PC-3 (cell line): ENCODE data around the gene ANO4. TPM values are rescaled to one million over a fixed set of nuclear protein-coding genes. Genes with fewer than 3 reads are reported as not detected.

Experiments used
- ATAC-seq: fragments of 200-7000 bp; cut with Tn5 transposase; 2 replicates; pipeline ENCODE4 v1.9.1; 2020; ENCODE audit warnings: mild to moderate bottlenecking, moderate library complexity
- BruUV-seq: library from RNA; stranded (reverse); fragments of 400-500 nt; replicated peaks from 2 replicates; lab custom pipeline; 2021; lab: Mats Ljungman, UMichigan
- CTCF ChIA-PET: fragments of 300-600 bp; sonication (Branson Sonifier 250); formaldehyde crosslinking; loops from one replicate; lab custom pipeline; 2022; ENCODE audit warnings: antibody characterized with exemption; lab: Charles Lee
- POLR2A ChIA-PET: fragments of 300-600 bp; sonication (Branson Sonifier 250); formaldehyde crosslinking; loops from one replicate; lab custom pipeline; 2022; ENCODE audit warnings: antibody characterized with exemption; ENCODE audit not compliant: unreplicated experiment; lab: Charles Lee
- DNase-seq: peaks from one replicate; pipeline ENCODE4 v3.0.0-alpha.2; 2015
- H2AFZ ChIP-seq: fragments of 300-600 bp; sonication (generic); 2 replicates; pipeline ENCODE4 v1.6.0; 2016; ENCODE audit warnings: antibody characterized with exemption, low read length
- H3F3A ChIP-seq: fragments of 300-600 bp; sonication (generic); one replicate; pipeline ENCODE4 v1.6.0; 2017; ENCODE audit warnings: antibody characterized with exemption, low read length, control low read depth, mild to moderate bottlenecking; ENCODE audit not compliant: unreplicated experiment
- H3K27ac ChIP-seq: fragments of 300-600 bp; sonication (generic); 2 replicates; pipeline ENCODE4 v1.5.1; 2016; ENCODE audit warnings: mild to moderate bottlenecking, low read length
- H3K27me3 ChIP-seq: fragments of 300-600 bp; sonication (generic); 2 replicates; pipeline ENCODE4 v1.6.1; 2016; ENCODE audit warnings: low read length, mixed read lengths
- H3K36me3 ChIP-seq: fragments of 300-600 bp; sonication (generic); 2 replicates; pipeline ENCODE4 v1.6.1; 2016; ENCODE audit warnings: low read depth, mixed run types, low read length, mixed read lengths
- H3K4me1 ChIP-seq: fragments of 300-600 bp; sonication (generic); 2 replicates; pipeline ENCODE4 v1.5.1; 2016; ENCODE audit warnings: low read length; ENCODE audit not compliant: insufficient read depth
- H3K4me2 ChIP-seq: fragments of 300-600 bp; sonication (generic); 2 replicates; pipeline ENCODE4 v1.6.0; 2016; ENCODE audit warnings: low read length
- H3K4me3 ChIP-seq: fragments of 300-600 bp; sonication (generic); 2 replicates; pipeline ENCODE4 v1.5.1; 2016; ENCODE audit warnings: mild to moderate bottlenecking, low read length, mixed read lengths
- H3K79me2 ChIP-seq: fragments of 300-600 bp; sonication (generic); 2 replicates; pipeline ENCODE4 v1.6.1; 2017; ENCODE audit warnings: low read length, mixed read lengths
- H3K9ac ChIP-seq: fragments of 300-600 bp; sonication (generic); 2 replicates; pipeline ENCODE4 v1.6.0; 2016; ENCODE audit warnings: mild to moderate bottlenecking, low read length
- H3K9me2 ChIP-seq: fragments of 300-600 bp; sonication (generic); replicated peaks from 2 replicates; pipeline ENCODE4 v1.6.1; 2016; ENCODE audit warnings: mixed run types, low read length, mixed read lengths
- H3K9me3 ChIP-seq: fragments of 300-600 bp; sonication (generic); 2 replicates; pipeline ENCODE4 v1.6.1; 2016; ENCODE audit warnings: low read length, mixed read lengths
- H4K20me1 ChIP-seq: fragments of 300-600 bp; sonication (generic); 2 replicates; pipeline ENCODE4 v1.6.1; 2016; ENCODE audit warnings: low read length, mixed read lengths
- CTCF ChIP-seq: fragments of 300-600 bp; sonication (generic); conservative IDR thresholded peaks from 2 replicates; pipeline ENCODE4 v1.5.1; 2017; ENCODE audit warnings: antibody characterized with exemption, low read depth, mild to moderate bottlenecking, low read length
- EZH2 ChIP-seq: fragments of 300-600 bp; sonication (generic); IDR thresholded peaks from one replicate; pipeline ENCODE4 v1.6.1; 2017; ENCODE audit warnings: antibody characterized with exemption, mild to moderate bottlenecking, low read length; ENCODE audit not compliant: unreplicated experiment
- EZH2phosphoT487 ChIP-seq: fragments of 300-600 bp; sonication (generic); IDR thresholded peaks from 2 replicates; pipeline ENCODE4 v1.6.1; 2018; ENCODE audit warnings: mild to moderate bottlenecking, antibody characterized with exemption, low read length, borderline replicate concordance
- intact Hi-C: fragments of 100-400 bp; cut with micrococcal nuclease; formaldehyde crosslinking; loops from 2 replicates; pipeline ENCODE4 v1.9.0; 2023
- total RNA-seq: library from RNA; depleted of rRNA; stranded (reverse); fragments of >200 nt; gene quantifications from 2 replicates; pipeline ENCODE4 v1.2.3, GENCODE V29; 2014

ANO4 gene
- total RNA-seq, 1 experiment from 2014 or later: not detected

- H3K4me1 ChIP-seq: no peaks in the 10 kb centered on the region
- no peak overlapping the region for H3K27ac ChIP-seq
- no peaks in the 10 kb centered on the region for H3K79me2 ChIP-seq
- DNase-seq (peak; percentile 23), ATAC-seq (no peak)
- no peak for TF ChIP-seq EZH2phosphoT487
- no peak for TF ChIP-seq EZH2
- TF ChIP-seq CTCF: no peak
- no peaks in the 10 kb centered on the region for H3K27me3 ChIP-seq
- H3F3A ChIP-seq: no peaks in the 10 kb centered on the region
- POLR2A ChIA-PET: no interaction called here
- BruUV-seq: no TSS peak
- no peak overlapping the region for H2AFZ ChIP-seq
- no peak overlapping the region for H3K4me2 ChIP-seq
- H3K9me3 ChIP-seq: no peaks in the 10 kb centered on the region
- CTCF ChIA-PET: no interaction called here
- no peaks in the 10 kb centered on the region for H3K9me2 ChIP-seq
- intact Hi-C loops: no loop called here
- H3K36me3 ChIP-seq: no peaks in the 10 kb centered on the region
- H3K9ac ChIP-seq: no peak overlapping the region
- H4K20me1 ChIP-seq: no peaks in the 10 kb centered on the region
- no peak overlapping the region for H3K4me3 ChIP-seq
Measured at GRCh38 chr12:100995201-100995600, 200.6 kb downstream of the ANO4 start.

- no peaks in the 10 kb centered on the region for H3K4me1 ChIP-seq
- no peaks in the 10 kb centered on the region for H4K20me1 ChIP-seq
- ATAC-seq: no peak
- no peak overlapping the region for H3K9ac ChIP-seq
- H3K36me3 ChIP-seq: no peaks in the 10 kb centered on the region
- no peak overlapping the region for H3K4me3 ChIP-seq
- H3K79me2 ChIP-seq: no peaks in the 10 kb centered on the region
- ChIA-PET POLR2A (no interaction called here), CTCF (no interaction called here)
- H3K27me3 ChIP-seq: no peaks in the 10 kb centered on the region
- H3K4me2 ChIP-seq: no peak overlapping the region
- TF ChIP-seq EZH2phosphoT487: no peak
- no peak for TF ChIP-seq CTCF
- no peak for TF ChIP-seq EZH2
- no peak overlapping the region for H2AFZ ChIP-seq
- H3K27ac ChIP-seq: no peak overlapping the region
- H3K9me3 ChIP-seq: no peaks in the 10 kb centered on the region
- H3F3A ChIP-seq: no peaks in the 10 kb centered on the region
- intact Hi-C loops: no loop called here
- BruUV-seq: no TSS peak
- no peak for DNase-seq
- H3K9me2 ChIP-seq: no peaks in the 10 kb centered on the region
Measured at GRCh38 chr12:100995771-100996170, 201.2 kb downstream of the ANO4 start.

GRCh38 chr12:101001669-101002068 lies 207.1 kb downstream of the ANO4 start:
- Histone ChIP-seq H3F3A (no peaks in the 10 kb centered on the region), H3K27me3 (no peaks in the 10 kb centered on the region), H3K4me1 (peaks cover 9% of the 10 kb centered on the region; the same call in 1 of the 2 replicates), H3K4me2 (0 out of 2 replicates have a peak overlapping the region, but pooled peaks have one; percentile 21), H3K9me2 (no peaks in the 10 kb centered on the region), H4K20me1 (no peaks in the 10 kb centered on the region), H3K79me2 (no peaks in the 10 kb centered on the region), H3K4me3 (no peak overlapping the region), H2AFZ (no peak overlapping the region), H3K36me3 (no peaks in the 10 kb centered on the region), H3K27ac (no peak overlapping the region), H3K9ac (no peak overlapping the region), H3K9me3 (no peaks in the 10 kb centered on the region)
- CTCF ChIA-PET: no interaction called here
- intact Hi-C loops: no loop called here
- no TSS peak for BruUV-seq
- POLR2A ChIA-PET: no interaction called here
- no peak for TF ChIP-seq CTCF
- TF ChIP-seq EZH2: no peak
- no peak for TF ChIP-seq EZH2phosphoT487
- no peak for ATAC-seq
- DNase-seq: peak; percentile 65
